HG02870 (cell line): ENCODE data around the gene CCDC185.
"Not testable (repeated sequence)": the region's sequence is repeated elsewhere in the genome, so short reads cannot be mapped to it uniquely, and the experiment has no call there.

Source experiments
- ATAC-seq: cut with Tn5 transposase; IDR thresholded peaks from one replicate; pipeline ENCODE4 v1.9.1; 2021; ENCODE audit warnings: mild to moderate bottlenecking, moderate library complexity; ENCODE audit not compliant: unreplicated experiment

The CCDC185 gene

DNA sequence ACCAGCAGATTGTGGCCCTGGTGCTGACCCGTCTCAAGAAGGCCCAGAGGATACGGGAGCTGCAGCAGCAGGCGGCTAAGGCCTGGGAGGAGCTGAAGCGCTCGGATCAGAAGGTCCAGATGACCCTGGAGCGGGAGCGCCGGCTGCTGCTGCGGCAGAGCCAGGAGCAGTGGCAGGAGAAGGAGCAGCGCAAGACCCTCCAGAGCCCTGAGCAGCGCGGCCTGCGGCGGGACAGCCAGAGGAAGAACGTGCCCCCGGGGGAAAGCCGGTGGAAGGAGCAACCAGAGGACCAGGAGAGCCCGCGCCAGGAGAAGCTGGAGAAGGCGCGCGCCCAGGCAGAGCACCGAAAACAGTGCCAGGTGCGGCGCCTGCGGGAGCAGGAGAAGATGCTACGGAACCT, 1.0 kb downstream of the CCDC185 start:
- ATAC-seq = no peak

DNA sequence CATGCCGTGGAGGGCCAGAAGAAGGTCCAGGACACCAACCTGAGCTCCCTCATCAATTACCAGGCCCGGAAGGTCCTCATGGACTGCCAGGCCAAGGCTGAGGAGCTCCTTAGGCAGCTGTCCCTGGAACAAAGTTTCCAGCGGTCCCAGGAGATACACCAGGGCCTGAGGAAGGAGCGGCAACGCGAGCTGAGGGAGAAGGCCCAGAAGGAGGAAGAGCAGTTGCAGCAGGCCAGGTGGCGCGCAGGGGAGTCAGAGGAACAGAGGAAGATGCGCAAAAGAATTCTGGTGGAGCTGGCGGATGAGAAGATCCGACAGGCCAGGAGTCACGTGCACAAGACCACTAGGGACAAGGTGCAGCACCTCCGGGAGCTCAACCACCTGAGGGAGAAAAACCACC, 1.5 kb downstream of the CCDC185 start:
- no peak for ATAC-seq

DNA sequence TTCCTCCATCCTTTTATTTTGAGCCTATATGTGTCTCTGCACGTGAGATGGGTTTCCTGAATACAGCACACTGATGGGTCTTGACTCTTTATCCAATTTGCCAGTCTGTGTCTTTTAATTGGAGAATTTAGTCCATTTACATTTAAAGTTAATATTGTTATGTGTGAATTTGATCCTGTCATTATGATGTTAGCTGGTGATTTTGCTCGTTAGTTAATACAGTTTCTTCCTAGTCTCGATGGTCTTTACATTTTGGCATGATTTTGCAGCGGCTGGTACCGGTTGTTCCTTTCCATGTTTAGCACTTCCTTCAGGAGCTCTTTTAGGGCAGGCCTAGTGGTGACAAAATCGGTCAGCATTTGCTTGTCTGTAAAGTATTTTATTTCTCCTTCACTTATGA, 6.2 kb downstream of the CCDC185 start:
- ATAC-seq = not testable (repeated sequence)

DNA sequence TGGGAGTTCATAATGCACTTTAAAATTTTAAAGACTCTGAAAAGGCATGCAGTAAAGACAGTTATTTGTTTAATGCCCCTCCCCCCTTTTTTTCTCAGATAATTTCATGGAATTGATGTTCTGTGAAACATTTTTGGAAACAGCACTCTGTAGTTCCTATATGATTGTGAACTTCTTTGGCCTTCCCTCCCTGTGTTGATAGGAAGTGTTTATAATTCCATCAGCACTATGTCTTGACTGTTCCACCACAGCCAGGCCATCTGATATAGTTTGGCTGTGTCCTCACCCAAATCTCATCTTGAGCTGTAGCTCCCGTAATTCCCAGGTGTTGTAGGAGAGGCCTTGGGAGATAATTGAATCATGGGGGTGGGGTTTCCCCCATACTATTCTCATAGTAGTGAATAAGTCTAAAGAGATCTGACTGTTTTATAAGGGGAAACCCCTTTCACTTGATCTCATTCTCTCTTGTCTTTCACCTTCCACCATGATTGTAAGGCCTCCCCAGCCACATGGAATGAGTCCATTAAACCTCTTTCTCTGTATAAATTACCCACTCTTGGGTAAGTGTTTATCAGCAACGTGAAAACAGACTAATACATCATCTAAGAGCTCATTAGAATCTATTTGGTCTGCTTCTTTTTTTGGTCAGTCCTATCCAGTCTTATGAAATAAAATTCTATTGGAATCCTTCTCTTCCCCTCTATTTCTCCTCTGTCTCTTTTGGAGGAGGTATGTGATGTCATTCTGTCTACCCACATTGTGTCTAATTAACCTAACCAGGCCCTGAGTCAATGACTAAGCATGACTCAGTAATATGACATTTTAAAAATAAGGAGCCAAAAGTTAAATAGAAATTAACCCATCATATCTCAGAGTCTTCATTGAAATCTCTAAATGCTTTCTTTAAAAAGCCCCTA, 8.9 kb downstream of the CCDC185 start:
- ATAC-seq = no peak

DNA sequence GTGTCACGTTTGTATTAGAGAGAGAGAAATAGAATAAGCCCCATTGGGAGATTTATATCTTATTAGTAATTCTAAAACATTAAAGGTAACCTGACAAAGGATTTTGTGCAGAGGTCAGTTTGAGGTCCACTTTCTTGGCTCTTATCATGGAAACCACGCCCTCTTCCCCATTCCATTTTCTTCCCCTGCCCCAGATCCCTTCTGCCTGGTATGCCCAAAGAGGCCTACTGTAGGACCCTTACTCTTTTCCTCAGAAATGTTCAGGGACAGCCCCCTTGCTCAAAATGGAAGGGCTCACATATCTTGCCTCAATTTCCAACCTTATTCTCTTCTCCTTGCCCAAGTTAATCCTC, 9.6 kb downstream of the CCDC185 start:
- ATAC-seq = no peak

DNA sequence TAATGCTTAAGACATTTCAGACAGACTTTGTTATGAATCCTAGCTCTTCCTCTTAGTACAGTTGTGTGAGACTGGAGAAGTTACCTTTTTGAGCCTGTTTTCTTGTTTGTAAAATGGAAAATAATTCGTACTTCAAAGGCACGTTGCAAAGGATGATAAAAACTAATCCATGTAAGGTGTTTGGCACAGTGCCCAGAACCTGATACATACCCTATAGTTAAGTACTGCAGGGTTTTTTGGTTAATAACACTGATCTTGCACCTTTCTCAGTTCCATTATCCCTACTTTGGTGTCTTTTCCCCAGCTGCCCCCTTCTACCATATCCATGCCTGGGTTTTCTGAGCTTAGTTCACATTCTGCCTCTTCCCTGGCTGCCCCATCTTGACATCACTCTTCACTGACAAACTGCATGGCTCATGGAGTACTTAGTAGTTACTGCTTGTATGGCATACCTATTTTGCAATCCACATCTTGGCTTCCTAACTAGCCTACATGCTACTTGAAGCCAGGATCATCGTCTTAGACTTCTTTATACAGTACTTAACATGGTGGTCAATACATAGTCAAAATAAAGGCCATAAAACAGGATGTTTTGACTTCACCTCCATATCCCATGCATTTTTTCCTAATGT, 10.1 kb downstream of the CCDC185 start:
- ATAC-seq = no peak

DNA sequence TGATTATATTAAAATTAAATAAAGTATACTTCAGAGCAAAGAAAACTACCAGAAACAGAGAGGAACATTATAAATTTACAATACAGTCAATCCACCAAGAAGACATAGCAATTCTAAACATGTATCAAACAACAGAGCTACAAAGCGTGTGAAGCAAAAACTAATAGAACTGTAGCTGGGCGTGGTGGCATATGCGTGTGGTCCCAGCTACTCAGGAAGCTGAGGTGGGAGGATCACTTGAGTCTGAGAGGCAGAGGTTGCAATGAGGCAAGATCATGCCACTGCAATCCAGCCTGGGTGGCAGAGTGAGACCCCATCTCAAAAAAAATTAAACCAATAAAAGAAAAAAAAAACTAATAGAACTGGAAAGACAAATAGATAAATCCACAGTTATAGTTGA, 12.3 kb downstream of the CCDC185 start:
- ATAC-seq = no peak

DNA sequence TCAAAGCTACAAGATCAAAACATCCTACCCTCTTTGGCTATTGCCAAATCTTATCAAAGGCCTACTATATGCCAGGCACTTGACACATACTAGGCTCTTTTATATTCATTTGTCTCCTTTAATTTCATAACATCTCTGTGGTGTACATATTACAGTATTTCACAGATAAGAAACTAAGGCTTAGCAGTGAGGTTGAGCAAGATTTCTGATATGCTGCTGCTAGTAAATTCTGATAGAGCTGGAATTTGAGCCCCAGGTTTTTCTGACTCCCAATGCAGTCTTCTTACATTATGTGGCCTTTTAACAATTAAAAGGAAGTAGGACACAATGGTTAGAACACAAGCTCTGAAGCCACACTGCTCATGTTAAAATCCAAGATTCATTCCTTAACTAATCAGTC, 16.8 kb downstream of the CCDC185 start:
- ATAC-seq = no peak

DNA sequence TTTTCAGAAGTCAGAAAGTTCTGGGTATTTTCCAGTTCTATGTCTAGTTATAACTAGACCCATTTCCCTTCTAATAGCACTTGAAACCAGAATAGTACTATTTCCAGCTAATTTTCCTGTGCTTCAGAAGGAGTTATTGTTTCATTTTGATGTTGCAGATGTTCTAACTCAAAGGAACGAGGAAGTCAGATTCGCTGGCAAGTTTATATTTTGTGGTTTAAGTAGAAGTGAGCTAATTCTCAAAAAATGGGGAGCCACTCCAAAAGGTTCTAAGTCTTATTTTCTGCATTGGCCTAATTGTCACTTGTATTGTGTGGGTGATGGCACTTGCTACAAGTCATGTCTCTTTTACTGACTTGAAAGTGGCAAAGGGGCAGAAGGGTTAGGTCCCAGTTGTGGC, 18.1 kb downstream of the CCDC185 start:
- no peak for ATAC-seq

DNA sequence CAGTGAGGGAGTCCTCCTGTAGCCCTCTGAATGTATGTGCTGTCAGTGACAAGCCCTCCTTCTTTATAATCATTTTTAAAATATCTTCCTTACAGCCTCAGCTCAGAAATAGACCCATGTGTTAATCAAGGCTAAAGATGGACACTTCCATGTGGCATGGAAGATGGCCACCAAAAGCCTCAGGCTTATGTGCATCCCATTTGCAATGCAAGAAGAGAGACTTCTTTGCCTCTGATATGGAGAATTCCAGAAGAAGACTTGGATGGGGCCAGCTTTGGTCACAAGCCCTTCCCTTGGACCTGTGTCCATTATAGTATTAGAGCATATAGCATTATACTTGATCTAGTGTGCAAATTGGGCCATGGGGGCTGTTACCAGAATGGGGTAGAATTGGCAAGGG, 18.5 kb downstream of the CCDC185 start:
- no peak for ATAC-seq

DNA sequence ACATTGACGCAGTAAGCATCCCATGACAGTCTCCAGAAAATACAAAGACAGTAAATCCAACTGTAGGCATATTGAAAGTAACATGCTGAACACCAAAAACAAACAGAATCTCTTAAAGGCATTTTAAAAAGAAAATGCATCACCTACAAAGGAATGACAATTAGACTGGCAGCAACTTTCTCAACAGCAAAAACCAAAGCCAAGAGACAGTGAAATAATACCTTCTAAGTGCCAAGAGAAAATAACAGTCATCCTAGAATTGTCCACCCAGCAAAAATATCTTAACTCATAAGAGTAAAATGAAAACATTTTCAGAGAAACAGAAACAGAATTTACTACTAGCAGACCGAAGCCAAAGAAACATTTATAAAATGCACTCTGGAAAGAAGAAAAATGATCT, 20.0 kb downstream of the CCDC185 start:
- ATAC-seq = no peak

DNA sequence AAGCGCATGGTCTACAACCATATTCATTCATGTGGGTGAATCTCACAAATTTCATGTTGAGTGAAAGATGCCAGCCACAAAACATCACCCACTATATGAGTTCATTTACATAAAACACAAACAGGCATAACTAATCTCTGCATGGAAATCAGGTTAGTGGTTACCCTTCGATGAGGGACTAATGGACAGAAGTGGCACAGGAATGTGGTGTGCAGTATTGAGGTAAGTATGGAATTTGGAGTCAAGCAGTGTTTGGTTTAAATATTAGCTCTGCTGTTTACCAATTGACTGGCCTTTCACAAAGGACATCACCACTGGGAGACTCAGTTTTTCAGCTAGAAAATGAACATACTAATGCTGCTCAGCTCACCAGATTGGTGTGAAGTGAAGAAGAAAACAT, 24.2 kb downstream of the CCDC185 start:
- no peak for ATAC-seq

DNA sequence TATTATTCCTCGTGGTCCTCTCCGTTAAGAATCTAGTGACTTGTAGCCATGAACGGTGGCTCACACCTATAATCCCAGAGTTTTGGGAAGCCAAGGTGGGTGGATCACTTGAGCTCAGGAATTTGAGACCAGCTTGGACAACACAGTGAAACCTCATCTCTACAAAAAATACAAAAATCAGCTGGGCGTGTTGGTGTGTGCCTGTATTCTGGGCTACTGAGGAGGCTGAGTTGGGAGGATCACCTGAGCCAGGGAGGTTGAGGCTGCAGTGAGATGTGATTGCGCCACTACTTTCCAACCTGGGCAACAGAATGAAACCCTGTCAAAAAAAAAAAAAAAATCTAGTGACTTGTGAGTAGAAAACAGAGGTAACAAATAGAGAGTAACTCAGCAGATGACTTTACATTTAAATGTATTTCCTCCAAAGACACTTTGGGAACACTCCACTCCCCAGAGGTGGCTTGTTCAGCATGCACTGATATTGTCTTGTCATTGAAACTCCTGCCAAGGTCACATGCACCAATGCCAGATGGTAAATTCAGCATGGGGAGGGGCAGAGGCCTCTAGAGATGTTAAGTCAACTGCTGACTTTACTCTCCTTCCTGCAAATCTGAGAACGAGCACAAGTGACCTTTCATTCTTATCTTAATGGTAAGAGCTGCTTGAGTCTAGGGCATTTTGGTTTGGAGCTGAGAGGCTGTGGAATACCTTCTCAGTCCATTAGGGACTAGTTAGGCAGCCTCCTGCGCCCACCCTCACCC, 24.9 kb downstream of the CCDC185 start:
- ATAC-seq = no peak

DNA sequence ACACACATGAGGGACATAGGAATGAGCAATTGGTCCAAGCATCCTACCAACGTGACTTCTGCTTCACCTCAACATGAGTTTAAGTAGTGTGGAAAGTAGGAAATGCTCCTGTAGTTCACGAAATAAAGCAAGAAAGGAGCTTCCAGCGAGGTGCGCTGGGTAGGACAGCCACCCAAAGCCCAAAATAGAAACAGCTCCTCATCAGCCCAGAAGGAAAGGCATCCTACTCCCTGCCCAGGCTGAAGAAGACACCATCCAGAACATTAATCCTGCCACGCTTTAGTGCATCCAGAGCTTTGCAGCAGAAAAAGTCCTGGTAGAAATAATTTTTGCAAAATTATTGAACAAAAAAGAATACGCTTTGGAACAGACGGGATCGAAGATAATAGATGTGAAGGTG, 25.9 kb downstream of the CCDC185 start:
- no peak for ATAC-seq

DNA sequence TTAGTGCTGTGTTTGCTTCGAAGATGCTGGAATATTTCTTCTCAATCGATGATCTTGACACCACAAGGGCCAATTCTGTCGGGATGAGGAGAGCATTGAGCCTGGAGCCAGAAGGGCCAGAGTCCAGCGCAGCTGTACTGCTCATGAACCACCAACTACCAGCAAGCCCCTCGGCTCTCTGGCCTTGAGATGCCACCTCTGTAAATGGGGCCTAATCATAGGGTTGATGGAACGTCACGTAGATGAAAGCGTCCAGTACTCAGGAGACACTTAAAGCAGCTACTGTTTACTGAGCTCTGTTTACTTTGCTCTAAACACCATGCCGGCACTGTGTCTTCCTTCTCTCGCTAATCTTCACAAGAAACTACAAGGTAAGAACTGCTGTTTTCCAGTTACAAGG, 26.3 kb downstream of the CCDC185 start:
- ATAC-seq = no peak

DNA sequence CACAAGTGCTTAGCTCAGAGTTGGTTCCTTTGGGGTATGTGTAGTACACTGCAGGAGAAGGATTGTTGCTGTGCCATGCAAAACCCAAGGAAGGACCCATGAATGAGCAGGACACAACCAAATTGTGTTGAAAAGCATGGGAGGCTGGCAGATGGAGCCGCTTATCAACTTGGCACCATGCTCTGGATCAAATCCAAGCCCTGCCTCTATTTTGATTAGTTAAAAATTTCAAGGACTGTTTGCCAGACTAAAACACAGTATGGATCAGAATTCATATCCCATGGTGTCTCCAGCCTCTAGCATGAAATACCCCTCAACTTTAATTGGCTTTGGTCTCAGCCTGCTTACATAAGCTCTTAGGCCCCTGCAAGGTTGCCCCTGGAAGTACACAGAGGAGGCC, 27.8 kb downstream of the CCDC185 start:
- no peak for ATAC-seq

DNA sequence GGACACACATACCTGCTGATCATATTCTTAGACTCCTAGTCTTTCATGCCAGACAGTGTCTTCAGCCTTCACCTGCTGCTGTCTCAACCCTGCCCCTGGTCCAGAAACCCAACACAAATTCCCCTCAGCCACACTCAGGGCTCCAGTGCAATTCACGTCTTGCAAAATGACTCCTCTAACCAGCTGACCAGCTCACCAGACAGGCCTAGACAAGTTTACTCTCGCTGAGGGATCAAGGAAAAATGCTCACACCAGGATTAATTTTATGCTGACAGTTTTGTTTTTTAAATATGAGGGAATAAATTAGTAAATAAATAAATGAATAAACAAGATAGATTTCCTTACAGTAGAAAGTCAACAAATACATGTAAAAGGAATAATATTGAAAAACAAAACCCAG, 28.5 kb downstream of the CCDC185 start:
- no peak for ATAC-seq

DNA sequence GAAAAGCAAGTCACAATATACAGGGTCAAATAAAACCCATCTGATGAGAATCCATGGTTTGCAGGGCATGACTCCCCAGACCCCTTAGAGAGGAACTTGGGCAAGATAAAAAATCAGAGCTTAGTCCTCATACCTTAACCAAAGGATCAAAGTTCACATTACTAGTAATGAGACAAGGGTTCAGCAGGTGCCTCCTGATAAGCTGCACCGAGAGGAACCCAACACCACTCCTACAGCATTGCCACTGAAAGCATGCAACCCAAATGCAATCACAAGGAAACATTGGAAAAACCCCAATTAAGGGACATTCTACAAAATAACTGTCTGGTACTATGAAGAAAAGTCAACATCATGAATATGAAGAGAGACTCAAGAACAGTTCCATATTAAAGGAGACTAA, 29.7 kb downstream of the CCDC185 start:
- ATAC-seq = no peak

DNA sequence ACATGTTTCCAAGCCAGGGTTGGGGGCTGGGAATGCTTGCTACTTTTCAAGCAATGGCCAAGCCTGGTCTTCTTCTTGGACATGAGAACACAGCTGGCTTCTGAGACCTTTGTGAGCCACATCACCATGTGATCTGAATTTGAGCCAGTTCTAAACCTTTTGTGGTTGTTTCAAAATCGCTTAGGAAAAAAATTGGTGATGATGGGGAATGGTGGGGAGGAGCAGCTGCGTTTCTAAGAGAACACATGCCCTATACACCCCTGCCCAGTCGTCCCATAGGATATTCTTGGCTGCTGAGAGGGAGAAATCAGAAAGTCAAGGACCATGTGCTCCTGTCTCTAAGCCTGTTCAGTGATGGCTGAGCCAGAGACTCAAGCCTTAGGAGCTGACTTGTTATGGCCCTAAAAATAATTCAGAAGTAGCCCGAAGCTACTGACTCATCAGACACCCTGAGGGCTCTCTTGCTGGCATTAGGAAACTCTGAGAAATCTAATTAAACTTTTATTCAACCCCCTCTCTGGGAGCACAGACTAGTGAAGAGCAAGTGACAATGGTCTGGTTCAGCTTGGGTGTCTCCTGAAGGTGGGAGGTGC, 30.5 kb downstream of the CCDC185 start:
- no peak for ATAC-seq

DNA sequence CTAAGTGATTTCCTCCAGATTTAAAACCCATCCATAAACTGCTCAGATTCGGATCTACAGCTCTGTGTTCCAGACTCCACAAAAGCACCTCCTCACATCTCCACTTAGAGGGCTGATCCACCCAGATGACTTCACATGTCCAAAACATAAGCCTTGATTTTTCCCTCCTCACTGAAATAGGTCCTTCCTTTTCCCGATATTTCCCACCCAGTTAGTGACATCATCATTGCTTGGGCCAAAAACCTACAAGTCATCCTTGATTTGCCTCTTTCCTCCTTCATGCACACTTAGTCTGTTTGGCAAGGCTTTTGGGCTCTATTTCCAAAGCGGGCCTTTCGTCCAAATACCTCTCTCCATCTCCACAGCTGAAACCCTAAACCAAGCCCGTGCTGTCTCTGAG, 32.3 kb downstream of the CCDC185 start:
- no peak for ATAC-seq

DNA sequence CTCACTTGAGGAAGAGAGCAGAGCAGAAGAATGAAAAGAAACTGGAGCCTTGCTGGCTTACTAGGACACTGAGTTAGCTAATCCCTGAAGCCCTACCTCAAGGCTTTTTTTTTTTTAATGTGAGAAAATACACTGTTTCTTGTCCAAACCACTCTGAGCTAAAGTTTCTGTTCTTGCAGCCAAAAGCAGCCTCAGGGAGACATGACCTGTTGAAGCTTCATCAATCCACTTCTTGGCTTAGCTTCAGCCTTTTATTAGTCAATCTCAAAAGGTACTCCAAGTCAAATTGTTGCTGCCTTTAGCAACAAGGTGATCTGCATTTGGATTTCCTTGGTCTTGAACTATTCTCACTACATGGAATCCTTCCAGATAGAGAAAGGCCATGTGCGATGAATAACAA, 33.7 kb downstream of the CCDC185 start:
- no peak for ATAC-seq

DNA sequence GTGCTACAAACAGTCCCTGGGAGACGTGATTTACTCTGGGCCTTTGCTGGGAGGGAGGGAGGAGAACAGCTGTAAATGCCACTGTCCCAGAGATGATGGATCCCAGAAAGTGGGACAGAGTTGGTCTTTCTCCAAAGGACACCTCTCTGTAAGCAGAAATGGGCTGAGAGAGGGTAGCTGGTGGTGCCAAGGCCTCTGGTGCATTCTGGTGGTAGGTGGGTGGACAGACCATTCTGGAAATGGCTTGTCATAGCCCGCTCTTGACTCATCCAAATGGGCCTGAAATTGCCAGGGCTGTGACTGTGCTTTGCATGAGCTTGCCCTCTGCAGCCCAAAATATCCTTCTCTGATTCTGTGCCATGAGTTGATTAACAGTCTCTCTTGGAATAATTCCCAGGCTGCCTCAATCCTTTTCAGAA, 36.1 kb downstream of the CCDC185 start:
- ATAC-seq = no peak
